Esophagus squamous epithelium (tissue), 4 donors: ENCODE data around the gene LMX1B.

Experiments used
- CTCF ChIP-seq, 6 experiments: fragments of 450-650 bp in 4 of 6; fragments of 200-600 bp in 2 of 6; sonication (generic) in 2 of 6; IDR thresholded peaks; one replicate each; pipeline ENCODE4 v1.5.1; 2016 to 2019; ENCODE audit warnings: antibody characterized with exemption in 6 of 6, mild to moderate bottlenecking in 4 of 6, moderate library complexity in 4 of 6
- POLR2A ChIP-seq, 4 donors: fragments of 450-650 bp; IDR thresholded peaks; one replicate each; pipeline ENCODE4 v1.6.1; 2017; ENCODE audit warnings: antibody characterized with exemption in 4 of 4, mild to moderate bottlenecking in 4 of 4, moderate library complexity in 3 of 4

GRCh38 chr9:126609191-126609590, 4.5 kb upstream of the LMX1B start:
- TF ChIP-seq CTCF (IDR thresholded peaks at IDR 0.05) (no peak), POLR2A (IDR thresholded peaks at IDR 0.05) (no peak)
